HFFc6 (cell line): ENCODE data around the gene GNAO1. TPM values are rescaled to one million over a fixed set of nuclear protein-coding genes. Genes with fewer than 3 reads are reported as not detected.
A peak's percentile ranks its signal among the peaks of the same experiment; 100 is the strongest.

Source experiments
- DNase-seq: peaks from one replicate; pipeline ENCODE4 v3.0.0-alpha.2; 2018
- H3K27ac Mint-ChIP-seq: 2 replicates; pipeline ENCODE4 v1.8.0; 2020; ENCODE audit warnings: mild to moderate bottlenecking, mixed read lengths
- H3K27me3 Mint-ChIP-seq: 2 replicates; pipeline ENCODE4 v1.8.0; 2021; ENCODE audit warnings: mild to moderate bottlenecking, moderate library complexity, mixed read lengths; ENCODE audit not compliant: insufficient read depth
- H3K36me3 Mint-ChIP-seq: 2 replicates; pipeline ENCODE4 v1.8.0; 2021; ENCODE audit warnings: low read depth, mixed read lengths
- H3K4me1 Mint-ChIP-seq: 2 replicates; pipeline ENCODE4 v1.8.0; 2020; ENCODE audit warnings: low read depth, mixed read lengths
- H3K4me3 Mint-ChIP-seq: 2 replicates; pipeline ENCODE4 v1.8.0; 2020; ENCODE audit warnings: mild to moderate bottlenecking, moderate library complexity, mixed read lengths
- H3K9me3 Mint-ChIP-seq: 2 replicates; pipeline ENCODE4 v1.8.0; 2020; ENCODE audit warnings: mild to moderate bottlenecking, mixed read lengths
- total RNA-seq, 6 experiments: library from RNA; stranded (reverse); fragmentation: NEBNext Ultra II Directional; extraction: Animal tissue kit (Norgen Biotek cat#: 25700); gene quantifications; 2 replicates in 1 of 6; 3 replicates in 5 of 6; pipeline ENCODE4 v1.2.3, GENCODE V29; 2021
- TF ChIP-seq, protein P1 (sequence below): fragments of 200-600 bp; sonication (generic); IDR thresholded peaks from 2 replicates; pipeline ENCODE4 v1.5.0; 2021; ENCODE audit warnings: antibody characterized with exemption, mild to moderate bottlenecking

GNAO1 gene
- total RNA-seq, 6 experiments from 2014 or later, result 0.07 to 0.48 (median 0.37) TPM; not detected in 1

DNA sequence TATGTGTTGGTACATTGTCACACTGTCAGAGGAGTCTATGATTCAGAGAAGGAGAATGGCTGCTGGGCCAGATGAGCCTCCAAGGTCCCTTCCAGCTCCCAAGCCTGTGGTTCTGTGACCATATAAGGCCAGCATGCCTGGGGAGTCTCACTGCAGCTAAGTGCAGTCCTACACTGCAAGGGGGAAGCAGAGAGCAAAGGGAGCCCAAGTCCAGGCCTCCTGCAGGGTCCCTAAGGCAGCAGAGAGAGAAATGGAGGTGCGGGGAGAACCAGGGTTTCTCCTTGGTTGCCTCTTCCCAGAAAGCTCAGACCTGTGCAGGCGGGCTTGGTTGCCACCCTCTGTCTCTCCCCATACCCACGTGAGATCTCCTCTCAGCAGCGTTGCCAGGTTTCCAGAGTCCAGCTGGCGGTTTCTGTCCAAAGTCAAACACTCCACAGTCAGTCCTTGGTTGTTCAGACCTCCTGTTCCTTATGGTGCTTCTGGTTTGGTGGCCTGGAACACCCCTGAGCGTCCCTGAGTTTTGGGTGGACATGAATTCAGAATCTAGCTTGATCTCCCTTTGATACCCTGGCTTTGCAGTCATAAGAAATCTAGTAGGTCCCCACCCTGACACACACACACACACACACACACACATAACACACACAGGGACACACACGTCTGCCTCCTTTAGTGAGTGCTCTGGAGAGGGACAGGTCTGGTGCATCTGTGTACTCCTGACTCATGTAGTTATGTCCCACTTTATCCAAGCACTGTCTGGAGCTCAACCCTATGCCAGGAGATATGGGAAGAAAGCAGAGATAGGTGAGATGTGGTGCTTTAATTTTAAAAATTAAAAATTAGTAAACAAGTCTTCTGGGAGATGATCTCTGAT, 78.8 kb downstream of the GNAO1 start:
- TF ChIP-seq, protein P1, sequence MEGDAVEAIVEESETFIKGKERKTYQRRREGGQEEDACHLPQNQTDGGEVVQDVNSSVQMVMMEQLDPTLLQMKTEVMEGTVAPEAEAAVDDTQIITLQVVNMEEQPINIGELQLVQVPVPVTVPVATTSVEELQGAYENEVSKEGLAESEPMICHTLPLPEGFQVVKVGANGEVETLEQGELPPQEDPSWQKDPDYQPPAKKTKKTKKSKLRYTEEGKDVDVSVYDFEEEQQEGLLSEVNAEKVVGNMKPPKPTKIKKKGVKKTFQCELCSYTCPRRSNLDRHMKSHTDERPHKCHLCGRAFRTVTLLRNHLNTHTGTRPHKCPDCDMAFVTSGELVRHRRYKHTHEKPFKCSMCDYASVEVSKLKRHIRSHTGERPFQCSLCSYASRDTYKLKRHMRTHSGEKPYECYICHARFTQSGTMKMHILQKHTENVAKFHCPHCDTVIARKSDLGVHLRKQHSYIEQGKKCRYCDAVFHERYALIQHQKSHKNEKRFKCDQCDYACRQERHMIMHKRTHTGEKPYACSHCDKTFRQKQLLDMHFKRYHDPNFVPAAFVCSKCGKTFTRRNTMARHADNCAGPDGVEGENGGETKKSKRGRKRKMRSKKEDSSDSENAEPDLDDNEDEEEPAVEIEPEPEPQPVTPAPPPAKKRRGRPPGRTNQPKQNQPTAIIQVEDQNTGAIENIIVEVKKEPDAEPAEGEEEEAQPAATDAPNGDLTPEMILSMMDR, result peak; percentile 58
- Mint-ChIP-seq H3K4me3 (no peak overlapping the region), H3K4me1 (peaks cover 54% of the 10 kb centered on the region), H3K27me3 (peaks cover 6% of the 10 kb centered on the region), H3K36me3 (peaks cover 8% of the 10 kb centered on the region), H3K9me3 (peaks cover 10% of the 10 kb centered on the region; the same call in 1 of the 2 replicates), H3K27ac (peak overlapping the region; percentile 29)
- peak; percentile 80 for DNase-seq

DNA sequence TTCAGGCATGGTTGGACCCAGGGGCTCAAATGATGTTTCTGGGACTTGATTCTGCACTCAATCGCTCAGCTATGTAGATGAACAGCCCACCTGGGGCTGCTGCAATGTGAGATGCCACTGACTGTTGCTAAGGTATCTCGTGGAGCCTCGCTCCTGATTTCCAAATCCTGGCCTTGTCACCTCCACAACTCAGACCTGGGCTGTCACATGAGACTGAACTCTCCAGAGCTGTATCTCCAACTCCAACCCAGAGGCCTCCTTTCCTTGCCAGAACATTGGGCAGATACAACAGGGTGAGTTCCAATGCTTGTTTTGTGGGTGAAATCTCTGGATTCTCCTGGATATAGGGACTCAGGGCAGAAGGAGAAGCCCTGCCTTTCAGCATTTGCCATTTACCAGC, 79.5 kb downstream of the GNAO1 start:
- peaks cover 62% of the 10 kb centered on the region for H3K4me1 Mint-ChIP-seq
- peaks cover 10% of the 10 kb centered on the region; the same call in 1 of the 2 replicates for H3K9me3 Mint-ChIP-seq
- TF ChIP-seq, protein P1, result no peak
- H3K27ac Mint-ChIP-seq, result no peak overlapping the region
- peaks cover 9% of the 10 kb centered on the region for H3K27me3 Mint-ChIP-seq
- no peak overlapping the region for H3K4me3 Mint-ChIP-seq
- DNase-seq, result no peak
- peaks cover 8% of the 10 kb centered on the region for H3K36me3 Mint-ChIP-seq

DNA sequence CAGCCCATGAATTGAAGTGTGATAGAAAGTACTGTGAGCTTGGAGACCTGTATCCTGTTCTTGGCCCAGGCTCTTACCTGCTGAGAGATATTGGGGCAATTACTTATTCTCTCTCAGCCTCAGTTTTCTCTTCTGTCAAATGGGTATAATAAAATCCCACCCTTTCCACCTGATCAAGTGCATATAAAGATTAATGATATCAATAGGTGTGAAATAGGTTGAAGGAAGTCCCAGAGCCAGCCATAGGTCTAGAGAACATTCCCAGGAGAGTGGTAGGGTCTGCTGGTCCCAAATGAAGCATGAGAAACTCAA, 81.2 kb downstream of the GNAO1 start:
- Mint-ChIP-seq H3K36me3 (peaks cover 8% of the 10 kb centered on the region), H3K4me1 (peaks cover 62% of the 10 kb centered on the region), H3K27ac (no peak overlapping the region), H3K4me3 (no peak overlapping the region), H3K27me3 (peaks cover 11% of the 10 kb centered on the region), H3K9me3 (peaks cover 10% of the 10 kb centered on the region; the same call in 1 of the 2 replicates)
- TF ChIP-seq, protein P1, result no peak
- no peak for DNase-seq

DNA sequence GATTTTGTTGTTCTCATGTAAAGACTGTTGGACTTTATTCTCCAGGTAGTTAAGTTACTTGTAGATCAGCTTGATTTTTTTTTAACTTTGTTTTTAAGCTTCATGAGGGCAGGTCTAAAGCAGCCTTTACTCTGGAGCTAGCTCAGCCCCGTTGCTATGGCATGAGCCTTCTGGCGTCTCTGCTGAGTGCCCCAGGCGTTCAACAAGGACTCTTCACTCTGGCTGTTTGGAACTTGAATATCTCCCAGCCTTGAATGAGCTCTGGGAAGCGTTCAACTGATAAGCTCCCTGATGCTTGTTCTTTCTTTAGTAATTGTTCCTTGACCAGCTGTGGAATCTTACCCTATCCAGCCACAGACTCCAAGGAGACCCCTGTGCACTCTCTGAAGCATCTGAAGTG, 82.3 kb downstream of the GNAO1 start:
- H3K4me3 Mint-ChIP-seq, result no peak overlapping the region
- H3K9me3 Mint-ChIP-seq, result peaks cover 10% of the 10 kb centered on the region; the same call in 1 of the 2 replicates
- H3K27ac Mint-ChIP-seq, result no peak overlapping the region
- no peak for DNase-seq
- H3K36me3 Mint-ChIP-seq, result peaks cover 8% of the 10 kb centered on the region
- TF ChIP-seq, protein P1, result no peak
- peaks cover 55% of the 10 kb centered on the region for H3K4me1 Mint-ChIP-seq
- peaks cover 11% of the 10 kb centered on the region for H3K27me3 Mint-ChIP-seq

DNA sequence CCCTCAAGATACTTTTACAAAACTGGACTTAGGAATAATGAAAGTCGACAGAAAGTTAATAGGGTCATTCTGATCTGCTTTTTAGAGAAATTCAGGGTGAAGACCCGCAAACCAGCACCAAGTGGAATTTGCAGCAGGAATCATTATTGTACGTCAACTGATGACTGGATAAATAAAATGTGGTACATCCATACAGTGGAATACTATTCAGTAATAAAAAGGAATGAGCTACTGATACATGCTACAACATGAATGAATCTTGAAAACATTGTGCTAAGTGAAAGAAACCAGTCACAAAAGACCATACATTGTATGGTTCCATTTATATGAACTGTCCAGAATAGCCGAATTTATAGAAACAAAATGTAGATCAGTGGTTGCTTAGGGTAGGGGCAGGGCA, 83.1 kb downstream of the GNAO1 start:
- Mint-ChIP-seq H3K4me1 (peaks cover 48% of the 10 kb centered on the region), H3K9me3 (peaks cover 10% of the 10 kb centered on the region; the same call in 1 of the 2 replicates), H3K36me3 (peaks cover 8% of the 10 kb centered on the region), H3K27me3 (peaks cover 11% of the 10 kb centered on the region), H3K4me3 (no peak overlapping the region), H3K27ac (no peak overlapping the region)
- no peak for DNase-seq
- TF ChIP-seq, protein P1, result no peak
